Upper lobe of left lung (tissue), 6 donors: ENCODE results near the gene DIAPH2. TPM values are rescaled to one million over a fixed set of nuclear protein-coding genes. Genes with fewer than 3 reads are reported as not detected.

Source experiments
- ATAC-seq, 2 donors: fragments of 200-7000 bp; cut with Tn5 transposase; one replicate each; pipeline ENCODE4 v1.9.1; 2022; ENCODE audit warnings: mild to moderate bottlenecking in 2 of 2, moderate library complexity in 2 of 2; ENCODE audit not compliant: low FRiP score in 2 of 2
- DNase-seq, 2 donors: peaks; one replicate each; pipeline ENCODE4 v3.0.0-alpha.2; 2019 to 2020
- H3K27ac ChIP-seq, 4 donors: fragments of 200-600 bp; sonication (generic); one replicate each; pipeline ENCODE4 v1.5.1; 2016 to 2019
- H3K27me3 ChIP-seq, 4 donors: fragments of 200-600 bp; sonication (generic); one replicate each; pipeline ENCODE4 v1.5.1; 2017 to 2019
- H3K36me3 ChIP-seq, 4 donors: fragments of 200-600 bp; sonication (generic); one replicate each; pipeline ENCODE4 v1.5.1; 2016 to 2019
- H3K4me1 ChIP-seq, 4 donors: fragments of 200-600 bp; sonication (generic); one replicate each; pipeline ENCODE4 v1.5.1; 2018 to 2019
- H3K4me3 ChIP-seq, 4 donors: fragments of 200-600 bp; sonication (generic); one replicate each; pipeline ENCODE4 v1.5.1; 2017 to 2019; ENCODE audit warnings: mild to moderate bottlenecking in 2 of 4, moderate library complexity in 1 of 4
- H3K9me3 ChIP-seq, 4 donors: fragments of 200-600 bp; sonication (generic); one replicate each; pipeline ENCODE4 v1.5.1; 2018 to 2019
- EP300 ChIP-seq, 4 donors: sonication (generic); formaldehyde crosslinking; IDR thresholded peaks; one replicate each; pipeline ENCODE4 v1.5.1; 2017; ENCODE audit warnings: antibody characterized with exemption in 4 of 4, control low read depth in 2 of 4
- POLR2A ChIP-seq, 4 donors: fragments of 450-650 bp; IDR thresholded peaks; one replicate each; pipeline ENCODE4 v1.5.1; 2016 to 2017; ENCODE audit warnings: antibody characterized with exemption in 4 of 4, mild to moderate bottlenecking in 2 of 4
- POLR2AphosphoS5 ChIP-seq, 2 donors: sonication (generic); formaldehyde crosslinking; IDR thresholded peaks; one replicate each; pipeline ENCODE4 v1.5.1; 2017; ENCODE audit warnings: antibody characterized with exemption in 2 of 2
- WGBS, 2 donors: methylation state at CpG; one replicate each; pipeline ENCODE4 v1.1.5; 2017 to 2018; 5-methylcytosine and 5-hydroxymethylcytosine counted together
- total RNA-seq, 6 donors: library from RNA; depleted of rRNA in 4 of 6; stranded (reverse); fragments of >200 nt in 4 of 6; gene quantifications; one replicate each; pipeline versions ENCODE4 v1.1.0 to v1.2.1, GENCODE V29; 2016 to 2021
- TF ChIP-seq, protein P1 (sequence below), 6 experiments: fragments of 450-650 bp in 4 of 6; fragments of 200-600 bp in 2 of 6; sonication (generic) in 2 of 6; IDR thresholded peaks; one replicate each; pipeline ENCODE4 v1.5.1; 2016 to 2019; ENCODE audit warnings: antibody characterized with exemption in 6 of 6
- donor health status: DM: no; HTN: no; CAD: no; lungs with moderate emphysema.
- donor health status: DM: no; HTN: yes; CAD: no; lungs with severe emphysema.

Gene DIAPH2
- total RNA-seq, 6 donors from 2014 or later, result 22.5 to 107 (median 44.1) TPM

DNA sequence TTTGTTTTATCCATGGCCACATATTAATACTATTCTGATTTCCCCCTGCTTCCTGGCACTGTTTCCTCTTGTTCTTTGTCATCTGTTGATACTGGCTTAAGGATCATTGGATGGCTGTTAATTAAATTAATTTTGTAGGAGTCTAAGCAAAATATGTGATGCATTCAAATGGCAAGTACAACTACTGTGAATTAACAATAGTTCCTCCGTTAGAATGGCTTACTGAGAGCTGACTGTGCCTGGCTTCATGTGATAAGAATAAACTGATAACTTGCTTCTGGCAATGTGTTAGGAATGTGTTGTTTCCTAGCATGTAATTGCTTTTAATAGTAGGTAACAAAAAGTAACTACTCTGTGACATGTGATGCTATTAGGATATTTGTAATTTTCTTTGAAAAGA lies 297.5 kb downstream of the DIAPH2 start:
- WGBS, 2 donors, result 43 to 57% methylated on average over 1 of the region's 1 CpG
- Histone ChIP-seq H3K9me3 (no peaks in the 10 kb centered on the region), H3K4me1 (no peaks in the 10 kb centered on the region), H3K27ac (no peak overlapping the region), H3K36me3 (no peaks in the 10 kb centered on the region), H3K27me3 (no peaks in the 10 kb centered on the region), H3K4me3 (no peak overlapping the region)
- TF ChIP-seq POLR2AphosphoS5 (IDR thresholded peaks at IDR 0.05), result no peak
- TF ChIP-seq POLR2A (IDR thresholded peaks at IDR 0.05), result no peak
- ATAC-seq (no peak), DNase-seq (no peak)

DNA sequence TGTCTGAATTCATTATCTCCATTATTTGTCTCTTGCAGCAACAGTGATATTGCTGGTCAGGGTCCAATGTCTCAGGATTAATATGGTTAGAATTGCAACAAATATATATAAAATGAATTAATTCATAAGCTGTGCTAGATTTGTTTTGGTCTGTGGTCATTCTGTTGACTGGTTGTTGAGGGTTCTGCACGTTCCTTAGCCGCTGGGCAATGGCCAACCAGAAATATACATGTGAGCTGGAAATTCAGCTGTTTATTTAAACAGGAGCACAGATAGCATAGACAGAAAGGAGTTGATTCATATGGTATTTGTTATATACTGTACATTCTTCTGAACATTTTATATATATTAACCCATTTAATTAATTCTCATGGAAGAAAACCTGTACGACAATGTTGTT lies 299.9 kb downstream of the DIAPH2 start:
- WGBS, 2 donors, result 88 to 93% methylated on average over 3 of the region's 3 CpGs
- H3K4me1 ChIP-seq, result no peaks in the 10 kb centered on the region
- no peak overlapping the region for H3K27ac ChIP-seq
- no peak overlapping the region for H3K4me3 ChIP-seq
- no peaks in the 10 kb centered on the region for H3K9me3 ChIP-seq
- no peak for ATAC-seq
- H3K36me3 ChIP-seq, result no peaks in the 10 kb centered on the region
- no peaks in the 10 kb centered on the region for H3K27me3 ChIP-seq
- TF ChIP-seq EP300 (IDR thresholded peaks at IDR 0.05), result no peak
- TF ChIP-seq POLR2AphosphoS5 (IDR thresholded peaks at IDR 0.05), result no peak
- TF ChIP-seq POLR2A (IDR thresholded peaks at IDR 0.05), result no peak
- TF ChIP-seq, protein P1, sequence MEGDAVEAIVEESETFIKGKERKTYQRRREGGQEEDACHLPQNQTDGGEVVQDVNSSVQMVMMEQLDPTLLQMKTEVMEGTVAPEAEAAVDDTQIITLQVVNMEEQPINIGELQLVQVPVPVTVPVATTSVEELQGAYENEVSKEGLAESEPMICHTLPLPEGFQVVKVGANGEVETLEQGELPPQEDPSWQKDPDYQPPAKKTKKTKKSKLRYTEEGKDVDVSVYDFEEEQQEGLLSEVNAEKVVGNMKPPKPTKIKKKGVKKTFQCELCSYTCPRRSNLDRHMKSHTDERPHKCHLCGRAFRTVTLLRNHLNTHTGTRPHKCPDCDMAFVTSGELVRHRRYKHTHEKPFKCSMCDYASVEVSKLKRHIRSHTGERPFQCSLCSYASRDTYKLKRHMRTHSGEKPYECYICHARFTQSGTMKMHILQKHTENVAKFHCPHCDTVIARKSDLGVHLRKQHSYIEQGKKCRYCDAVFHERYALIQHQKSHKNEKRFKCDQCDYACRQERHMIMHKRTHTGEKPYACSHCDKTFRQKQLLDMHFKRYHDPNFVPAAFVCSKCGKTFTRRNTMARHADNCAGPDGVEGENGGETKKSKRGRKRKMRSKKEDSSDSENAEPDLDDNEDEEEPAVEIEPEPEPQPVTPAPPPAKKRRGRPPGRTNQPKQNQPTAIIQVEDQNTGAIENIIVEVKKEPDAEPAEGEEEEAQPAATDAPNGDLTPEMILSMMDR (IDR thresholded peaks at IDR 0.05), result no peak
- no peak for DNase-seq

DNA sequence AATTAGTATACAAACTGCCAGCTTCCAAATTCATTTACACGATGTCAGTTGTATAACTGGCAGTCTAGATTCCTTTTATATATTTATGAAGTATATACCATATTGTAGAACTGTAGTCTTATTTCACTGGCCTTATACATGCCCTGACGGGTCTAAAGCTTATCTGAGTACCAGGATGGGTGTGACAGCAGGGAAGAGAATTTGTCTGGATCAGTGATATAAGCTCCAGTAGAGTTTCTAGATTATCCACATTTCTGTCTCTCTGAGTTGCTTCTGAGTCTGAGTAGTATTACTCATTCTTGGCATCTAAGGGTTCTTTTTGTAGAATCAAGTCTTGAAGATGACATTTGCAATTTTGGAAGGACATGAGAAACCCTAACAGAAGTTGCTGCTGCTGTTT lies 300.4 kb downstream of the DIAPH2 start:
- H3K36me3 ChIP-seq, result no peaks in the 10 kb centered on the region
- TF ChIP-seq POLR2A (IDR thresholded peaks at IDR 0.05), result no peak
- DNase-seq, result no peak
- no peaks in the 10 kb centered on the region for H3K27me3 ChIP-seq
- H3K4me3 ChIP-seq, result no peak overlapping the region
- no peak for ATAC-seq
- H3K27ac ChIP-seq, result no peak overlapping the region
- H3K4me1 ChIP-seq, result no peaks in the 10 kb centered on the region
- H3K9me3 ChIP-seq, result no peaks in the 10 kb centered on the region
- WGBS, 2 donors, result 69 to 82% methylated on average over 2 of the region's 2 CpGs

DNA sequence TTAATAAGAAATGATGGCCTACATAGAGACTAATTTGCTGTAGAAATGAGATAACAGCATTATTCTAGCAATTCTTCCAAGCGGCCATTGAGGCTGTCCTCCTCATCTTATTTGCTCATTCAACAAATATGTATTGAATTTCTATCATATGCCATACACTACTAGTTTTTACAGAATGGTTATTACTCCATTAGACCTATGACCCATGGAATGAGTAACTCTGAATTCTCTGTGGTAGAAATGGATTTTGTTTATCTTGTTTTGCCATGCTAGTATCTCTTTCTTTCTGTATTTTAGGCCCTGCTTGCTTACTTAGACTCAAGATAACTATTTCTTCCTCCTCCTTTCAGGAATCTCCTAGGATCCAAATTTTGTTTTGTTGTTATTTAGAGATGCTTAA lies 302.6 kb downstream of the DIAPH2 start:
- no peak overlapping the region for H3K27ac ChIP-seq
- no peak for DNase-seq
- TF ChIP-seq POLR2AphosphoS5 (IDR thresholded peaks at IDR 0.05) (no peak), EP300 (IDR thresholded peaks at IDR 0.05) (no peak), POLR2A (IDR thresholded peaks at IDR 0.05) (no peak)
- TF ChIP-seq, protein P1 (IDR thresholded peaks at IDR 0.05), result no peak
- WGBS, 2 donors, result 74 to 85% methylated on average over 1 of the region's 1 CpG
- H3K4me1 ChIP-seq, result no peaks in the 10 kb centered on the region
- no peaks in the 10 kb centered on the region for H3K9me3 ChIP-seq
- H3K4me3 ChIP-seq, result no peak overlapping the region
- H3K36me3 ChIP-seq, result no peaks in the 10 kb centered on the region
- no peak for ATAC-seq
- no peaks in the 10 kb centered on the region for H3K27me3 ChIP-seq

DNA sequence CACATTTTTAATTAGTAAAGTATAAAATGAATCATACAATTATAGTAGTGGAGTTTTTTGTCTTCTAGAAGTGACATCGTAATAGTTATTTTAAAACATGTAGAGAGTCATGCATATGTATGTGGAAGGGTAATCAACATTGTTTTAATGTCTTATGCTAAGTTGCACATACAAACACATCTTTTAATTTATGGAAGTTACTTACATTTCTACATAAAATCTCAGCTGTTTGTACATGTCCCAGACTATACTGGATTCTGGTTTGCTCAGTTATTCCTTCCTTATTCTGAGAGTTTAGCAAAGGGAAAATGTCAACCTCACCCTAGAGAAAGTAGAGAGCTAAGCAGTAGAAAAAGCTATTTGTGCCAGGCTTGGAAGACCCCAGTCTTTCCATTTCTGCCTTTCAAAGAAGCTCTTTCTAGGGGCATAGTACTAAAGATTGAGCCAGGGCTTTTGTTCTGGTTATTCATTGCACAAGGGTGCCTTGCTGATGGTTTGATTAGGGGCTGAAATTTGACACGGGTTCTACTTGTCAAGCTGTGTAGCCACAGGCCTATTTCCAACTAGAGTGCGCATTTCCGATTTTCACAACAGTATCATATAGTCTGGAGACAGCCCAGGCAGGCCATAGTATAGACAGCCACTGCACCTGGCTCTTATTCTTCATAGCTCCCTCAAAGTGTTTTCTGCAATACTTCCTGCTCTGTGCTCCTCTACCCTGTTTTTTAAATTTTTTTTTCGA lies 305.4 kb downstream of the DIAPH2 start:
- ATAC-seq (no peak), DNase-seq (no peak)
- WGBS, 2 donors, result 87 to 91% methylated on average over 5 of the region's 5 CpGs
- Histone ChIP-seq H3K4me3 (no peak overlapping the region), H3K27ac (no peak overlapping the region), H3K36me3 (no peaks in the 10 kb centered on the region), H3K4me1 (no peaks in the 10 kb centered on the region), H3K9me3 (no peaks in the 10 kb centered on the region), H3K27me3 (no peaks in the 10 kb centered on the region)
- TF ChIP-seq POLR2AphosphoS5 (IDR thresholded peaks at IDR 0.05), result no peak
- TF ChIP-seq EP300 (IDR thresholded peaks at IDR 0.05), result no peak
- TF ChIP-seq POLR2A (IDR thresholded peaks at IDR 0.05), result no peak
- TF ChIP-seq, protein P1 (IDR thresholded peaks at IDR 0.05), result no peak

DNA sequence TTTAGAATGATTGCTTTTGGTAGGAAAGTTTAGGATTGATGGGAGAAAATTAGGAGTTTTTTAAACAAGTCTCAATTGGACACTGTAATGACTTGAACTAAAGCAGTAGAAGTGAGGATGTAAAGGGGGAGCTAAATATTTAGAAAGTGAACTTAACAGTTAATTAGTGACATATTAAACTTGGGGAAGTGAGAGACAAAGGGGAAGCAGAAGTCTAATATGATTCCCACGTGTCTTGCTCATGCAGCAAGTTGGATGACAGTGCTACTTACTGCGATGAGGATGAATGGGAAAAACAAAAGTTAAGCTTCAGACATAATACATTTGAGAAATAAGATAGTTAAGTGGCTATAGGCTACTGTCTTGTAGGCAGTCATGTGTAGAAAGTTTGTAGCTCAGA lies 309.5 kb downstream of the DIAPH2 start:
- H3K4me1 ChIP-seq, result no peaks in the 10 kb centered on the region
- DNase-seq (no peak), ATAC-seq (no peak)
- no peak overlapping the region for H3K27ac ChIP-seq
- 63 to 76% methylated on average over 2 of the region's 2 CpGs for WGBS, 2 donors
- H3K36me3 ChIP-seq, result no peaks in the 10 kb centered on the region
- no peaks in the 10 kb centered on the region for H3K9me3 ChIP-seq
- TF ChIP-seq POLR2AphosphoS5 (IDR thresholded peaks at IDR 0.05) (no peak), EP300 (IDR thresholded peaks at IDR 0.05) (no peak), POLR2A (IDR thresholded peaks at IDR 0.05) (no peak)
- TF ChIP-seq, protein P1 (IDR thresholded peaks at IDR 0.05), result no peak
- H3K4me3 ChIP-seq, result no peak overlapping the region
- H3K27me3 ChIP-seq, result no peaks in the 10 kb centered on the region
